Liver (tissue), 9 donors: ENCODE data around the gene PLEKHN1. TPM values are rescaled to one million over a fixed set of nuclear protein-coding genes. Genes with fewer than 3 reads are reported as not detected.

Experiments used
- DNase-seq: peaks from one replicate; pipeline ENCODE4 v3.0.0-alpha.2; 2017; ENCODE audit warnings: low spot score
- H3K27ac ChIP-seq, 2 donors: one replicate each; pipeline ENCODE4 v1.7.0; 2013; ENCODE audit warnings: inconsistent platforms in 2 of 2, low read length in 2 of 2, control low read depth in 1 of 2, low read depth in 1 of 2, mild to moderate bottlenecking in 1 of 2
- H3K27me3 ChIP-seq, 4 donors: one replicate each; pipeline versions ENCODE4 v1.6.1 to v1.7.0; 2013; ENCODE audit warnings: low read length in 3 of 4, inconsistent platforms in 1 of 4, mild to moderate bottlenecking in 1 of 4, moderate library complexity in 1 of 4; ENCODE audit not compliant: control insufficient read depth in 4 of 4, insufficient read depth in 4 of 4
- H3K36me3 ChIP-seq, 4 donors: one replicate each; pipeline versions ENCODE4 v1.6.1 to v1.7.0; 2013; ENCODE audit warnings: low read length in 3 of 4, mild to moderate bottlenecking in 3 of 4, low read depth in 1 of 4, moderate library complexity in 1 of 4; ENCODE audit not compliant: control insufficient read depth in 4 of 4, insufficient read depth in 3 of 4
- H3K4me1 ChIP-seq, 4 donors: one replicate each; pipeline versions ENCODE4 v1.6.1 to v1.7.0; 2013; ENCODE audit warnings: low read length in 3 of 4, mild to moderate bottlenecking in 3 of 4, moderate library complexity in 1 of 4; ENCODE audit not compliant: control insufficient read depth in 4 of 4, insufficient read depth in 4 of 4
- H3K4me3 ChIP-seq, 3 donors: one replicate each; pipeline versions ENCODE4 v1.6.1 to v1.7.0; 2013; ENCODE audit warnings: low read length in 3 of 3, control low read depth in 1 of 3, low read depth in 1 of 3, mild to moderate bottlenecking in 1 of 3
- H3K9ac ChIP-seq, 2 donors: one replicate each; pipeline ENCODE4 v1.7.0; 2013; ENCODE audit warnings: low read length in 2 of 2, mild to moderate bottlenecking in 2 of 2, moderate library complexity in 2 of 2, control low read depth in 1 of 2, low read depth in 1 of 2
- H3K9me3 ChIP-seq, 4 donors: one replicate each; pipeline versions ENCODE4 v1.6.1 to v1.7.0; 2013; ENCODE audit warnings: low read length in 3 of 4; ENCODE audit not compliant: control insufficient read depth in 4 of 4
- FOXA1 ChIP-seq: IDR thresholded peaks from 2 replicates; pipeline ENCODE4 v1.6.1; 2016; ENCODE audit warnings: antibody characterized with exemption
- FOXA2 ChIP-seq: IDR thresholded peaks from 2 replicates; pipeline ENCODE4 v1.6.1; 2016; ENCODE audit warnings: antibody characterized with exemption
- HNF4A ChIP-seq, 2 donors: conservative IDR thresholded peaks; 2 replicates each; pipeline ENCODE4 v1.6.1; 2016; ENCODE audit warnings: antibody characterized with exemption in 2 of 2, mild to moderate bottlenecking in 2 of 2
- MAX ChIP-seq: IDR thresholded peaks from 2 replicates; pipeline ENCODE4 v1.6.1; 2016; ENCODE audit warnings: antibody characterized with exemption
- REST ChIP-seq: IDR thresholded peaks from 2 replicates; pipeline ENCODE4 v1.6.1; 2016; ENCODE audit warnings: antibody characterized with exemption, mild to moderate bottlenecking
- RXRA ChIP-seq, 2 donors: IDR thresholded peaks; 2 replicates each; pipeline ENCODE4 v1.6.1; 2017 to 2018; ENCODE audit warnings: antibody characterized with exemption in 2 of 2, mild to moderate bottlenecking in 1 of 2
- TAF1 ChIP-seq: conservative IDR thresholded peaks from 2 replicates; pipeline ENCODE4 v1.6.1; 2016; ENCODE audit warnings: antibody characterized with exemption, mild to moderate bottlenecking
- ZBTB33 ChIP-seq: IDR thresholded peaks from 2 replicates; pipeline ENCODE4 v1.6.1; 2016; ENCODE audit warnings: antibody characterized with exemption
- WGBS: extraction: QIAGEN DNeasy Blood & Tissue Kit; methylation state at CpG from one replicate; pipeline ENCODE4 v1.1.7; 2013; 5-methylcytosine and 5-hydroxymethylcytosine counted together
- polyA plus RNA-seq, 2 donors: library from polyadenylated mRNA; stranded (reverse) in 1 of 2; unstranded in 1 of 2; fragments of 200-250 nt in 1 of 2; fragments of >200 nt in 1 of 2; fragmentation: Nextera tagmentation in 1 of 2; extraction: Ambion mirVana in 1 of 2; gene quantifications; one replicate each; pipeline versions ENCODE4 v1.2.1 to v1.2.3, GENCODE V29; 2013 to 2015
- total RNA-seq, 2 donors: library from RNA; depleted of rRNA; stranded (reverse); fragments of >200 nt; gene quantifications; one replicate each; pipeline ENCODE4 v1.2.3, GENCODE V29; 2014
- TF ChIP-seq, protein P1 (sequence below): IDR thresholded peaks from 2 replicates; pipeline ENCODE4 v1.6.1; 2016; ENCODE audit warnings: antibody characterized with exemption
- donor health status: healthy.
- donor health status: healthy.
- donor health status: healthy.
- donor health status: healthy.
- donor health status: healthy.

Gene PLEKHN1
- total and polyA plus RNA-seq, 4 donors, result 0.17 to 0.18 TPM; not detected in 2

- TF ChIP-seq ZBTB33, result no peak
- TF ChIP-seq RXRA (IDR thresholded peaks at IDR 0.05), result no peak
These were observed 47.4 kb upstream of the PLEKHN1 start (continued) for GRCh38 chr1:918843-919242.

GRCh38 chr1:919271-919872 is 46.9 kb upstream of the PLEKHN1 start:
- no peaks in the 10 kb centered on the region for H3K9me3 ChIP-seq
- no peak overlapping the region for H3K9ac ChIP-seq
- H3K4me1 ChIP-seq, result peaks cover 18 to 45% (median 27%) of the 10 kb centered on the region in 4 donors
- H3K4me3 ChIP-seq, result no peak overlapping the region
- TF ChIP-seq FOXA2 (no peak), TAF1 (no peak)
- no peaks in the 10 kb centered on the region for H3K36me3 ChIP-seq
- WGBS, result 83% methylated on average over 29 of the region's 29 CpGs
- DNase-seq, result no peak
- peaks cover 0 to 3% (median 0%) of the 10 kb centered on the region in 4 donors for H3K27me3 ChIP-seq
- no peak overlapping the region for H3K27ac ChIP-seq

DNA sequence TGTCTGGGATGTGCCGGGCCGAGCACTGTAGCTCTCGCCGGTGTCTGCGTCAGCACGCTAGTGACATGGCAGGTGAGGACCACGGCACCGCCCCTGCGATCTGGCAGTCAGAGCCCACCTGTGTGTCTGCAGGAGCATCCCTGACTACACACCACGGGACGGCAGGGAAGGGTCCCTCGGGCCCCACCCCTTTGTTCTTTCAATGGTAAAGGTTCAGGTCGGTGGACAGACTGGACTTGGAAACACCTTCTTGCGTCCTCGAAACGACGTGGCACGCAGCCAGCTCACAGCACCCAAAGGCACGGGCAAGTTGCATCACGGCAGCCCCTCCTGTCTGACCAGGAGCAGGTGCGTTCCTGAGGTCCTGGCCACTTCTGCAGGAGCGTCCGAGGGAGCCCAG is 46.3 kb upstream of the PLEKHN1 start:
- H3K4me3 ChIP-seq, result no peak overlapping the region
- peaks cover 0 to 3% (median 0%) of the 10 kb centered on the region in 4 donors for H3K27me3 ChIP-seq
- no peaks in the 10 kb centered on the region for H3K9me3 ChIP-seq
- H3K36me3 ChIP-seq, result no peaks in the 10 kb centered on the region
- no peak overlapping the region for H3K27ac ChIP-seq
- WGBS, result 44% methylated on average over 23 of the region's 23 CpGs
- TF ChIP-seq MAX (no peak), ZBTB33 (no peak), TAF1 (no peak), REST (no peak), HNF4A (conservative IDR thresholded peaks at IDR 0.05) (no peak), FOXA1 (no peak), RXRA (IDR thresholded peaks at IDR 0.05) (no peak)
- TF ChIP-seq, protein P1, sequence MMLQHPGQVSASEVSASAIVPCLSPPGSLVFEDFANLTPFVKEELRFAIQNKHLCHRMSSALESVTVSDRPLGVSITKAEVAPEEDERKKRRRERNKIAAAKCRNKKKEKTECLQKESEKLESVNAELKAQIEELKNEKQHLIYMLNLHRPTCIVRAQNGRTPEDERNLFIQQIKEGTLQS, result no peak
- peaks cover 18 to 52% (median 33%) of the 10 kb centered on the region in 4 donors for H3K4me1 ChIP-seq
- no peak overlapping the region for H3K9ac ChIP-seq
- no peak for DNase-seq
